Testis (tissue), 3 donors: ENCODE measurements around the gene FUCA2. TPM values are rescaled to one million over a fixed set of nuclear protein-coding genes. Genes with fewer than 3 reads are reported as not detected.
"Not testable (repeated sequence)": the region's sequence is repeated elsewhere in the genome, so short reads cannot be mapped to it uniquely, and the experiment has no call there.

ENCODE experiments used
- DNase-seq: peaks from one replicate; pipeline ENCODE4 v3.0.0-alpha.2; 2019
- H3K27ac ChIP-seq, 2 donors: fragments of 200-600 bp; sonication (generic); one replicate each; pipeline ENCODE4 v1.5.1; 2019
- H3K27me3 ChIP-seq: fragments of 200-600 bp; sonication (generic); one replicate; pipeline ENCODE4 v1.5.1; 2019
- H3K36me3 ChIP-seq: fragments of 200-600 bp; sonication (generic); one replicate; pipeline ENCODE4 v1.5.1; 2017; ENCODE audit warnings: low read depth; ENCODE audit errors: missing control alignments
- H3K4me1 ChIP-seq: fragments of 200-600 bp; sonication (generic); one replicate; pipeline ENCODE4 v1.5.1; 2019
- H3K4me3 ChIP-seq, 2 donors: fragments of 200-600 bp; sonication (generic); one replicate each; pipeline ENCODE4 v1.5.1; 2017 to 2019
- H3K9me3 ChIP-seq: fragments of 200-600 bp; sonication (generic); one replicate; pipeline ENCODE4 v1.5.1; 2017
- CTCF ChIP-seq, 3 experiments: fragments of 450-650 bp in 2 of 3; fragments of 200-600 bp in 1 of 3; sonication (generic) in 1 of 3; IDR thresholded peaks; one replicate each; pipeline ENCODE4 v1.5.1; 2016 to 2019; ENCODE audit warnings: antibody characterized with exemption in 3 of 3, mild to moderate bottlenecking in 2 of 3, moderate library complexity in 1 of 3
- POLR2A ChIP-seq: fragments of 450-650 bp; IDR thresholded peaks from one replicate; pipeline ENCODE4 v1.6.1; 2017; ENCODE audit warnings: antibody characterized with exemption, mild to moderate bottlenecking, moderate library complexity
- WGBS, 2 donors: methylation state at CpG; one replicate each; pipeline ENCODE4 v1.1.5; 2018; 5-methylcytosine and 5-hydroxymethylcytosine counted together
- intact Hi-C: fragments of 100-400 bp; cut with DNase I; formaldehyde crosslinking; loops from one replicate; pipeline ENCODE4 v1.15.1; 2023; ENCODE audit warnings: low total_unique reads
- polyA plus RNA-seq: library from polyadenylated mRNA; stranded (reverse); fragments of 350-450 nt; fragmentation: Illumina TruSeq; extraction: RNeasy Lipid Tissue Mini Kit (QIAGEN cat#74804); gene quantifications from one replicate; pipeline ENCODE4 v1.2.3, GENCODE V29; 2014; ENCODE audit warnings: low read depth, low replicate concordance; ENCODE audit not compliant: insufficient read depth
- small RNA-seq, 2 donors: library from RNA; depleted of rRNA; stranded (forward); fragments of <200 nt; gene quantifications; one replicate each; pipeline ENCODE3, GENCODE V24; 2016
- total RNA-seq, 2 donors: library from RNA; depleted of rRNA; stranded (reverse); fragments of >200 nt; gene quantifications; one replicate each; pipeline ENCODE4 v1.2.3, GENCODE V29; 2016

The FUCA2 gene
- total and polyA plus RNA-seq, 3 donors from 2014 or later, result 20.0 to 29.4 (median 25.3) TPM

GRCh38 chr6:143449714-143450452, 61.6 kb downstream of the FUCA2 start:
- H3K36me3 ChIP-seq, result no peaks in the 10 kb centered on the region
- H3K27ac ChIP-seq, result peak overlapping the region; percentile 56 to 70
- peak; percentile 53 for DNase-seq
- H3K9me3 ChIP-seq, result no peaks in the 10 kb centered on the region
- H3K27me3 ChIP-seq, result no peaks in the 10 kb centered on the region
- intact Hi-C loops, result no loop called here
- peak overlapping the region; percentile 60 to 71 for H3K4me3 ChIP-seq
- H3K4me1 ChIP-seq, result peaks cover 14% of the 10 kb centered on the region
- 3 to 4% methylated on average over 19 of the region's 19 CpGs for WGBS, 2 donors
- TF ChIP-seq POLR2A (no peak), CTCF (IDR thresholded peaks at IDR 0.05) (no peak)

DNA sequence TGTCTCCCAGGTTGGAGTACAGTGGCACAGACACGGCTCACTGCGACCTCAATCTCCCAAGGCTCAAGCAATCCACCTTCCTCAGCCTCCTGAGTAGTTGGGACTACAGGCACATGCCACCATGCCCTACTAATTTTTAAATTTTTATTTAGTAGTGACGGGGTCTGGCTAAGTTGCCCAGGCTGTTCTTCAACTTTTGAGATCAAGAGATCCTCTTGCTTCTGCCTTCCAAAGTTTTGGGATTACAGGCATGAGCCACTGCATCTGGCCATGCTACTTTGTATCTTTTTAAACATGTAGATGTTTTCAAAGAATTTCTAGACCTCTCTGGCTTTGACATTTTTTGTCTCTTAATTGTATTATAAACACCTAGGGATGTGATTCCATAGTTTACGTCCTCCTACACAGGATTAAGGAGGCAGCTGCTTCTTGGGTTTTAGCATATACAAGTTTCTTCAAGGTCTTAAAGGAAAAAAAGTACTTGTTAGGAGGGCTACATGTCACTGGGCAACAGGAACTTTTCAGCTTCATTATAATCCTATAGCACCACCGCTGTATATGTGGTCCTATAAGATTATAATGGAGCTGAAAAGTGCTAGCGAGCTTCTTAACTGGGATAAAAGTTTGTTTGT, 62.3 kb downstream of the FUCA2 start:
- DNase-seq, result no peak
- Histone ChIP-seq H3K27me3 (no peaks in the 10 kb centered on the region), H3K4me3 (peak overlapping the region; percentile 60 to 71), H3K27ac (no peak overlapping the region), H3K9me3 (no peaks in the 10 kb centered on the region), H3K4me1 (peaks cover 14% of the 10 kb centered on the region), H3K36me3 (no peaks in the 10 kb centered on the region)
- WGBS, 2 donors, result 45 to 57% methylated on average over 6 of the region's 6 CpGs
- TF ChIP-seq POLR2A (no peak), CTCF (IDR thresholded peaks at IDR 0.05) (no peak)
- intact Hi-C loops, result no loop called here

DNA sequence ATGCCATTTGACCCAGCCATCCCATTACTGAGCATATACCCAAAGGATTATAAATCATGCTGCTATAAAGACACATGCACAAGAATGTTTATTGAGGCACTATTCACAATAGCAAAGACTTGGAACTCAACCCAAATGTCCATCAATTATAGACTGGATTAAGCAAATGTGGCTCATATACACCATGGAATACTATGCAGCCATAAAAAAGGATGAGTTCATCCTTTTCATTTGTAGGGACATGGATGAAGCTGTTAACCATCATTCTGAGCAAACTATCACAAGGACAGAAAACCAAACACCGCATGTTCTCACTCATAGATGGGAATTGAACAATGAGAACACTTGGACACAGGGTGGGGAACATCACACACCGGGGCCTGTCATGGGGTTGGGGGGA, 63.7 kb downstream of the FUCA2 start:
- intact Hi-C loops, H3K9me3 ChIP-seq, H3K36me3 ChIP-seq, H3K27ac ChIP-seq, H3K4me3 ChIP-seq, H3K27me3 ChIP-seq, DNase-seq: not testable (repeated sequence)
- peaks cover 14% of the 10 kb centered on the region for H3K4me1 ChIP-seq
- 90 to 100% methylated on average over 2 of the region's 2 CpGs for WGBS, 2 donors

Small RNA genes lying within 50 kb of the gene (small RNA-seq; reads per million reads assigned to genes)
- gene RNA5SP221, result 0 to 0.09 reads per million in 2 donors

Other genes starting within 250 kb of the FUCA2 start
- 1 to 10 TPM; 5.7 TPM for gene ADAT2, start 61.0 kb downstream of the FUCA2 start, total RNA-seq
- gene ADAT2, start 61.0 kb downstream of the FUCA2 start, polyA plus RNA-seq, result 3.6 TPM
- 10 to 100 TPM; 16.6 to 22.8 TPM for gene PEX3, start 60.9 kb downstream of the FUCA2 start, total RNA-seq
- 33.1 TPM for gene PEX3, start 60.9 kb downstream of the FUCA2 start, polyA plus RNA-seq
- 100 to 1,000 TPM; 102 to 121 TPM for gene PHACTR2, start 166.2 kb upstream of the FUCA2 start, total RNA-seq
- 18.3 TPM for gene PHACTR2, start 166.2 kb upstream of the FUCA2 start, polyA plus RNA-seq